Stimulated activated CD4-positive, alpha-beta T cell treated with anti-CD3 and anti-CD28 coated beads, Interleukin-2, amount 100 ng/mL, for 4 hours (primary cell): Measurements from ENCODE around the gene RIT1.

ENCODE experiments used
- DNase-seq: peaks from one replicate; pipeline ENCODE4 v3.0.0-alpha.2; 2020; ENCODE audit warnings: low read depth

Gene RIT1

GRCh38 chr1:155911156-155912055 is at the start of gene RIT1:
TSS of gene RIT1 (minus strand) at chr1:155911349. CDS start at chr1:155910761, 588 bp downstream.
- DNase-seq, result peak; percentile 75

GRCh38 chr1:155960081-155960745 is 49.1 kb upstream of the RIT1 start:
- no peak for DNase-seq

- DNase-seq, result no peak
These were observed 46.3 kb upstream of the RIT1 start for GRCh38 chr1:155957411-155957915.

GRCh38 chr1:155954645-155955044 is 43.5 kb upstream of the RIT1 start:
- DNase-seq, result no peak

- DNase-seq, result no peak
These were observed 41.3 kb upstream of the RIT1 start for GRCh38 chr1:155952505-155952890.

GRCh38 chr1:155951753-155952504 is 40.8 kb upstream of the RIT1 start:
- DNase-seq, result no peak

- no peak for DNase-seq
These were observed 39.7 kb upstream of the RIT1 start for GRCh38 chr1:155950829-155951228.

GRCh38 chr1:155947741-155948140 is 36.6 kb upstream of the RIT1 start:
- no peak for DNase-seq

GRCh38 chr1:155947292-155947691 is 36.1 kb upstream of the RIT1 start:
- no peak for DNase-seq

GRCh38 chr1:155946633-155947219 is 35.6 kb upstream of the RIT1 start:
- no peak for DNase-seq

- DNase-seq, result no peak
These were observed 33.3 kb upstream of the RIT1 start for GRCh38 chr1:155944444-155944799.

- DNase-seq, result no peak
These were observed 31.5 kb upstream of the RIT1 start for GRCh38 chr1:155942578-155943141.

GRCh38 chr1:155941845-155942531 is 30.8 kb upstream of the RIT1 start:
- DNase-seq, result no peak

- no peak for DNase-seq
These were observed 30.1 kb upstream of the RIT1 start, which contains the start of gene RXFP4 for GRCh38 chr1:155940993-155941844. TSS of gene RXFP4 (plus strand) at chr1:155941638. CDS start at chr1:155941710, 72 bp downstream.

- DNase-seq, result no peak
These were observed 29.4 kb upstream of the RIT1 start for GRCh38 chr1:155940482-155940992.

GRCh38 chr1:155938220-155938627 is 27.1 kb upstream of the RIT1 start:
- DNase-seq, result no peak

- no peak for DNase-seq
These were observed 23.9 kb upstream of the RIT1 start for GRCh38 chr1:155934936-155935590.

- DNase-seq, result peak; percentile 91
These were observed 23.2 kb upstream of the RIT1 start, which contains the start of gene KHDC4 for GRCh38 chr1:155934097-155934935. TSS of gene KHDC4 (minus strand) at chr1:155934413. CDS start at chr1:155934373, 40 bp downstream.
